Prostate gland (tissue), 2 donors: ENCODE data around the gene KCNIP2.

ENCODE experiments used
- CTCF ChIP-seq, 4 experiments: fragments of 200-600 bp in 2 of 4; fragments of 450-650 bp in 2 of 4; sonication (generic) in 2 of 4; IDR thresholded peaks; 1 replicate in 3 of 4; 2 replicates in 1 of 4; pipeline ENCODE4 v1.5.1; 2016 to 2019; ENCODE audit warnings: antibody characterized with exemption in 4 of 4, mild to moderate bottlenecking in 2 of 4, moderate library complexity in 2 of 4
- POLR2AphosphoS5 ChIP-seq: sonication (generic); formaldehyde crosslinking; IDR thresholded peaks from one replicate; pipeline ENCODE4 v1.6.1; 2017; ENCODE audit warnings: antibody characterized with exemption

GRCh38 chr10:101784558-101784957 is 59.0 kb downstream of the KCNIP2 start:
- TF ChIP-seq CTCF (IDR thresholded peaks at IDR 0.05) (no peak), POLR2AphosphoS5 (no peak)
